Stimulated activated naive CD8-positive, alpha-beta T cell treated with anti-CD3 and anti-CD28 coated beads, Interleukin-15, Interleukin-2, amounts not matched to agents 100 ng/mL and 50 ng/mL, for 24 hours (primary cell): ENCODE measurements around the gene DNAJC28.
A peak's percentile ranks its signal among the peaks of the same experiment; 100 is the strongest.
"Not testable (repeated sequence)": the region's sequence is repeated elsewhere in the genome, so short reads cannot be mapped to it uniquely, and the experiment has no call there.

Experiments
- H3K27ac Mint-ChIP-seq: one replicate; pipeline ENCODE4 v1.8.0; 2021; ENCODE audit warnings: mild to moderate bottlenecking, mixed read lengths
- H3K27me3 Mint-ChIP-seq: one replicate; pipeline ENCODE4 v1.8.0; 2021; ENCODE audit warnings: mixed read lengths
- H3K36me3 Mint-ChIP-seq: one replicate; pipeline ENCODE4 v1.8.0; 2021; ENCODE audit warnings: low read depth, mixed read lengths
- H3K4me1 Mint-ChIP-seq: one replicate; pipeline ENCODE4 v1.8.0; 2021; ENCODE audit warnings: low read depth, mixed read lengths
- H3K4me3 Mint-ChIP-seq: one replicate; pipeline ENCODE4 v1.8.0; 2021; ENCODE audit warnings: mild to moderate bottlenecking, mixed read lengths
- H3K9me3 Mint-ChIP-seq: one replicate; pipeline ENCODE4 v1.8.0; 2021; ENCODE audit warnings: mixed read lengths

The DNAJC28 gene

DNA sequence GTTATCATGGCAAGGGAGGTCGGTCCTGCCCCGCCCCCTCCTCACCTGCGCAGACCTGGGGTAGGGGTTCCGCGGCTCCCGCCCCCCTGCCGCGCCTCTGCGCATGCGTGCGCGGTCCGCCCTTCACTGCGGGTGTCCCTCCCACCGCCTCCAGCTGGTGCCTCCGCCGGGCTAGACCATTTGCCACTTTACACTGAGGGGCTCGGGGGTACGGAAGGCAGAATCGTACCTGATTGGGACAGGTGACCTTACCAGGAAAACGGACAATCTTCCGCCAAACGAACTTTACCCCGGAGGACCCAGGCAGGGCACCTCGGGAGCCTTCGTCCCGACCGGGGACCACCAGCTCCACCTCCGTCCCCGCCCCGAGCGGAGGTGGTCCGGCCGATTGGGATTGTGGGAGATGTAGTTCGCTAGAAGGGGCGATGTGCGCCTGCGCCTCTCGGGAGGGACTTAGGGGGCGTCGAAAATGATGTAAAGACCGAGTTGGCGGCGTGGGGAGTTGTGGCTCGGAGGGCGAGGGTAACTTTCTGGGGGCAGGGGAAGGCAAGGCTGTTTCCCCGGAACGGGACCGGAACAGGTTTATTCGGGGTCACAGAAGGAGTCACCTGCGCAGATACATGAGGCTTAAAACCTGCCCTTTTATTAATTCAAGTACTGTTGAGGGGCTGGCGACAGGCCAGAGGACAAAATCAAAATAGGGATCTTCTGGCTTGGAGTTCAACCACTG lies at the start of gene DNAJC28:
TSS of gene DNAJC28 (minus strand) at position 344 of the 730 bp plus-strand sequence. CDS start 2,323 bp downstream, outside the sequence.
- Mint-ChIP-seq H3K27me3 (no peaks in the 10 kb centered on the region), H3K36me3 (no peaks in the 10 kb centered on the region), H3K4me1 (peaks cover 13% of the 10 kb centered on the region), H3K9me3 (no peaks in the 10 kb centered on the region), H3K27ac (peak within 1 kb of the TSS; percentile 79), H3K4me3 (peak within 1 kb of the TSS; percentile 85)

- Mint-ChIP-seq H3K36me3 (peaks cover 75% of the 10 kb centered on the region), H3K4me1 (peaks cover 48% of the 10 kb centered on the region)
These were observed 49.7 kb upstream of the DNAJC28 start for GRCh38 chr21:33541105-33541711.

DNA sequence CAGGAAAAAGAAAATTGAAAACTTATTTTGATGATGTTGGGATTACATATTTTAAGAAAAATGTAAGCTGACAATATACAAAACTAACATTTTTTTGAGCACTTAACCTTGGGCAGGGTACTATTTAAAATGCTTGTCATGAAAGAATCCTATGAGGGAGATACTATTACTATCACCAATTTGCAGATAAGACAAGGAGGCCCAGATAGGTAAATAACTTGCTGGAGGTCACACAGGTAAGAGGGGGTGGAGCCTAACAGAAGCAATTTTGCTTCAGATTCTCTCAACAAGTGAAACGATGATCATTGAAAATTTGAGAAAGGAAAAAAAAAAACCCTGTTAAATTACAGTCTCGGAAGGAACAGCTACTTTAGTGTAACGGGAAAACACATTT lies 49.2 kb upstream of the DNAJC28 start:
- H3K4me3 Mint-ChIP-seq = peak overlapping the region; percentile 97
- no peaks in the 10 kb centered on the region for H3K9me3 Mint-ChIP-seq
- peaks cover 70% of the 10 kb centered on the region for H3K36me3 Mint-ChIP-seq
- peak overlapping the region; percentile 99 for H3K27ac Mint-ChIP-seq
- H3K4me1 Mint-ChIP-seq = peaks cover 43% of the 10 kb centered on the region
- H3K27me3 Mint-ChIP-seq = no peaks in the 10 kb centered on the region

More at GRCh38 chr21:33541105-33541711, 49.7 kb upstream of the DNAJC28 start:
- Mint-ChIP-seq H3K27me3 (no peaks in the 10 kb centered on the region), H3K27ac (peak overlapping the region; percentile 99), H3K4me3 (peak overlapping the region; percentile 97), H3K9me3 (no peaks in the 10 kb centered on the region)

- Mint-ChIP-seq H3K27me3 (no peaks in the 10 kb centered on the region), H3K36me3 (peaks cover 76% of the 10 kb centered on the region), H3K4me1 (peaks cover 33% of the 10 kb centered on the region), H3K27ac (peak overlapping the region; percentile 40), H3K9me3 (no peaks in the 10 kb centered on the region), H3K4me3 (peak overlapping the region; percentile 31)
These were observed 48.1 kb upstream of the DNAJC28 start for GRCh38 chr21:33539616-33540015.

GRCh38 chr21:33537212-33537611 lies 45.7 kb upstream of the DNAJC28 start:
- Mint-ChIP-seq H3K4me1 (peaks cover 25% of the 10 kb centered on the region), H3K4me3 (no peak overlapping the region), H3K36me3 (peaks cover 77% of the 10 kb centered on the region), H3K27ac (no peak overlapping the region), H3K27me3 (no peaks in the 10 kb centered on the region), H3K9me3 (no peaks in the 10 kb centered on the region)

- Mint-ChIP-seq H3K4me1 (no peaks in the 10 kb centered on the region), H3K4me3 (no peak overlapping the region), H3K9me3 (no peaks in the 10 kb centered on the region), H3K36me3 (peaks cover 83% of the 10 kb centered on the region), H3K27ac (no peak overlapping the region), H3K27me3 (no peaks in the 10 kb centered on the region)
These were observed 39.5 kb upstream of the DNAJC28 start for GRCh38 chr21:33531007-33531406.

GRCh38 chr21:33522953-33523349 lies 31.4 kb upstream of the DNAJC28 start:
- H3K4me3 Mint-ChIP-seq = no peak overlapping the region
- H3K4me1 Mint-ChIP-seq = no peaks in the 10 kb centered on the region
- H3K9me3 Mint-ChIP-seq = no peaks in the 10 kb centered on the region
- peaks cover 64% of the 10 kb centered on the region for H3K36me3 Mint-ChIP-seq
- H3K27me3 Mint-ChIP-seq = no peaks in the 10 kb centered on the region
- H3K27ac Mint-ChIP-seq = no peak overlapping the region

DNA sequence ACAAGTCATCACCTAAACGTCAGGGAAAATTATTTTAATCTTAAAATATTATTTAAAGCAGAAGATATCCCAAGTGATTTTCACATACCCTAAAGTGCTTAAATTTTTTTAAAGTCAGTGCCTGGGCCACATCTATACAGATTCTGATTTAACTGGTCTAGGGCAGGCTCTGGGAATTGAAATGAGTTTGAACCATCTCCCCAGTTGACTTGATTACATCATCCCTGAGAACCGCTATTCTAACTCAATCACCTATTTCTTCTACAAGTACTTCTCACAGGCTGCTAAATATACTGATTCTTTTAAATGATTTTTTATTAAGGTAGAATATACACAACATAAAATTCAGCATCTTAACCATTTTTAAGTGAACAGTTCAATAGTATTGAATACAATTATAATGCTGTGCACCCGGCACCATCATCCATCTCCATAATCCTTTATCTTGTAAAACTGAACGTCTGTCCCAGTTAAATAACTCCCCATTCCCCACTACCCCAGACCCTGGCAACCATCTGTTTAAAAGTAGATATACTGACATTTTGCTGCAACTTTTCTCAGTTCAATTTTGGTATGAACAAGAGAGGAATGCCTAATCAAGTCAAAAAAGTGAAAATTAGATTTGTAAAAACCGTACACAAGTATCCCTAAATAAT lies 30.9 kb upstream of the DNAJC28 start:
- no peak overlapping the region for H3K4me3 Mint-ChIP-seq
- no peaks in the 10 kb centered on the region for H3K4me1 Mint-ChIP-seq
- H3K9me3 Mint-ChIP-seq = no peaks in the 10 kb centered on the region
- no peak overlapping the region for H3K27ac Mint-ChIP-seq
- H3K27me3 Mint-ChIP-seq = no peaks in the 10 kb centered on the region
- peaks cover 63% of the 10 kb centered on the region for H3K36me3 Mint-ChIP-seq

GRCh38 chr21:33518899-33519298 lies 27.4 kb upstream of the DNAJC28 start:
- peaks cover 6% of the 10 kb centered on the region for H3K4me1 Mint-ChIP-seq
- peaks cover 69% of the 10 kb centered on the region for H3K36me3 Mint-ChIP-seq
- no peaks in the 10 kb centered on the region for H3K27me3 Mint-ChIP-seq
- no peak overlapping the region for H3K4me3 Mint-ChIP-seq
- no peaks in the 10 kb centered on the region for H3K9me3 Mint-ChIP-seq
- no peak overlapping the region for H3K27ac Mint-ChIP-seq

DNA sequence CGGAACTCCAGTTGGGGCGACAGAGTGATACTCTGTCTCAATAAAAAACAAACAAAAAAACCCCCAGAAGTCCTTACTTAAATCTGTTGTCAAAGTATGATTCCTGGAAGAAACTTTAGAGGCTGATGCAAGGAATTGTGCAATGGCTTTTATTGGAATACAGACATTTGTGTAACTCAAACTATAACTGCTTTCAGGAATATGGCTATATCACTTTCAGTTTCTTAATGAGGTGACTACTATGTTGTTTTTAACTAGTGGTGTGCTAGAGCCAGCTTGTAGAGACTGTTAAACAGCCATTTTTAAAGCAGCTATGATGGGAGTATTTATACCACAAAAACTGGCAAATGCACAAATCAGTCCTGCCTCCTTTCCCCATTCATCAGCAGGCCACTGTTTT lies 22.7 kb upstream of the DNAJC28 start:
- Mint-ChIP-seq H3K27ac (no peak overlapping the region), H3K36me3 (peaks cover 73% of the 10 kb centered on the region), H3K4me3 (no peak overlapping the region), H3K9me3 (no peaks in the 10 kb centered on the region), H3K4me1 (peaks cover 6% of the 10 kb centered on the region), H3K27me3 (no peaks in the 10 kb centered on the region)

GRCh38 chr21:33512481-33512880 lies 21.0 kb upstream of the DNAJC28 start:
- Mint-ChIP-seq H3K27me3 (no peaks in the 10 kb centered on the region), H3K9me3 (no peaks in the 10 kb centered on the region), H3K4me1 (peaks cover 6% of the 10 kb centered on the region), H3K27ac (no peak overlapping the region), H3K4me3 (no peak overlapping the region), H3K36me3 (peaks cover 76% of the 10 kb centered on the region)

GRCh38 chr21:33511639-33512038 lies 20.1 kb upstream of the DNAJC28 start:
- no peaks in the 10 kb centered on the region for H3K9me3 Mint-ChIP-seq
- H3K27ac Mint-ChIP-seq = peak overlapping the region; percentile 8
- no peak overlapping the region for H3K4me3 Mint-ChIP-seq
- peaks cover 75% of the 10 kb centered on the region for H3K36me3 Mint-ChIP-seq
- peaks cover 6% of the 10 kb centered on the region for H3K4me1 Mint-ChIP-seq
- H3K27me3 Mint-ChIP-seq = no peaks in the 10 kb centered on the region

- Mint-ChIP-seq H3K27ac (no peak overlapping the region), H3K36me3 (peaks cover 74% of the 10 kb centered on the region), H3K9me3 (no peaks in the 10 kb centered on the region), H3K4me3 (no peak overlapping the region), H3K4me1 (peaks cover 6% of the 10 kb centered on the region), H3K27me3 (no peaks in the 10 kb centered on the region)
These were observed 19.3 kb upstream of the DNAJC28 start for GRCh38 chr21:33510826-33511225.

DNA sequence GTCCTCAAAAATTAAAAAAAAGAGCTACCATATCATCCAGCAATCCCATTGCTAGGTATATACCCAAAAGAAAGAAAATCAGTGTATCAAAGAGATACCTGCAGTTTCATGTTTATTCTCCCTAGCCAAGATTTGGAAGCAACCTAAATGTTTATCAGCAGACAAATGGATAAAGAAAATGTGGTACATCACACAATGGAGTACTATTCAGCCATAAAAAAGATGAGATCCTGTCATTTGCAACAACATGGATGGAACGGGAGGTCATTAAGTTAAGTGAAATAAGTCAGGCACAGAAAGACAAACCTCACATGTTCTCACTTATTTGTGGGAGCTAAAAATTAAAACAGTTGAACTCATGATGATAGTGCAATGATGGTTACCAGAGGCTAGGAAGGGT lies 15.5 kb upstream of the DNAJC28 start:
- not testable (repeated sequence) for H3K27ac Mint-ChIP-seq, H3K27me3 Mint-ChIP-seq, H3K9me3 Mint-ChIP-seq, H3K4me1 Mint-ChIP-seq, H3K4me3 Mint-ChIP-seq
- H3K36me3 Mint-ChIP-seq = peaks cover 82% of the 10 kb centered on the region

GRCh38 chr21:33505833-33506232 lies 14.3 kb upstream of the DNAJC28 start:
- Mint-ChIP-seq H3K4me1 (no peaks in the 10 kb centered on the region), H3K27me3 (no peaks in the 10 kb centered on the region), H3K36me3 (peaks cover 74% of the 10 kb centered on the region), H3K4me3 (no peak overlapping the region), H3K27ac (no peak overlapping the region), H3K9me3 (no peaks in the 10 kb centered on the region)
